ENCODE data around the gene ATM.
"Not testable (repeated sequence)": the region's sequence is repeated elsewhere in the genome, so short reads cannot be mapped to it uniquely, and the experiment has no call there.

ATM gene

GRCh38 chr11:108289699-108290098 is 66.8 kb downstream of the ATM start:
- no peak for DNase-seq

- DNase-seq: no peak
These were observed 70.4 kb downstream of the ATM start for GRCh38 chr11:108293229-108293628.

GRCh38 chr11:108302121-108302785 is 79.4 kb downstream of the ATM start:
- DNase-seq: no peak

GRCh38 chr11:108307751-108308150 is 84.9 kb downstream of the ATM start:
- no peak for DNase-seq

GRCh38 chr11:108313444-108313843 is 90.6 kb downstream of the ATM start:
- no peak for DNase-seq

GRCh38 chr11:108316061-108316460 is 93.2 kb downstream of the ATM start:
- no peak for DNase-seq

GRCh38 chr11:108319541-108320145 is 96.8 kb downstream of the ATM start:
- DNase-seq: no peak

GRCh38 chr11:108322666-108323065 is 99.8 kb downstream of the ATM start:
- DNase-seq: no peak

- DNase-seq: no peak
These were observed 101.7 kb downstream of the ATM start for GRCh38 chr11:108324587-108324986.

- no peak for DNase-seq
These were observed 110.6 kb downstream of the ATM start for GRCh38 chr11:108333403-108333899.

- no peak for DNase-seq
These were observed 115.9 kb downstream of the ATM start for GRCh38 chr11:108338750-108339149.

GRCh38 chr11:108340973-108341372 is 118.1 kb downstream of the ATM start:
- DNase-seq: no peak

GRCh38 chr11:108341654-108342053 is 118.8 kb downstream of the ATM start:
- no peak for DNase-seq

- DNase-seq: no peak
These were observed 120.8 kb downstream of the ATM start for GRCh38 chr11:108343714-108344113.

GRCh38 chr11:108345767-108346166 is 122.9 kb downstream of the ATM start:
- DNase-seq: no peak

GRCh38 chr11:108346451-108346850 is 123.6 kb downstream of the ATM start:
- DNase-seq: no peak

- no peak for DNase-seq
These were observed 128.6 kb downstream of the ATM start for GRCh38 chr11:108351468-108351867.

- DNase-seq: no peak
These were observed 141.3 kb downstream of the ATM start for GRCh38 chr11:108364159-108364558.

- no peak for DNase-seq
These were observed 145.3 kb downstream of the ATM start for GRCh38 chr11:108368134-108368533.

GRCh38 chr11:108369064-108369463 is 146.2 kb downstream of the ATM start:
- no peak for DNase-seq

GRCh38 chr11:108370315-108370714 is 147.4 kb downstream of the ATM start:
- DNase-seq: no peak

GRCh38 chr11:108370990-108371389 is 148.1 kb downstream of the ATM start:
- no peak for DNase-seq

GRCh38 chr11:108373505-108373904 is 150.6 kb downstream of the ATM start:
- DNase-seq: not testable (repeated sequence)

GRCh38 chr11:108388576-108388975 is 165.7 kb downstream of the ATM start:
- DNase-seq: no peak

GRCh38 chr11:108392353-108392752 is 169.5 kb downstream of the ATM start:
- DNase-seq: no peak
